HL-60/S4 treated with phorbol 12-myristate 13-acetate at 8.2 ng/mL for 4 days and 3 days (cell line): ENCODE data around the gene ZNF157.

Source experiments
- in situ Hi-C: fragments of 300-500 bp; cut with MboI; formaldehyde crosslinking; loops from 2 replicates; pipeline ENCODE4 v1.15.0; 2022; ENCODE audit warnings: low sequenced_read_pairs

ZNF157 gene

DNA sequence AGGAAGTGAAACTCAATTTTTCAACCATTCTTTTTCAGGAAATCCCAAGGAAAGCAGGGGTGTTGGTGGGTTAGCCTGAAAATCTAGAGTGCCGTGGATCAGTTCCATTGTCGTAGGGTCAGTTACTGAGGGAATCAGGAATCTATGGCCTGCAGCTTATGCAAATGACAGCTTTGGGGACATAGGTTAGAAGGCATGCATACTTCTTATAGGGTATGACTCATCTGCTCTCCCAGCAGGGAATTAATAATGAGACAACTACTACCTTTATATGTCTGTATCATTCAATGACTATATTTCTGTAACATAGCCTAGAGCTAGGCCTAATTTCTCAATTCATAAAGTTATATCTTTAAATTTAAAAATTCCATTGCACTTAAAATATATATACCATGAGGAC is 76.1 kb downstream of the ZNF157 start:
- in situ Hi-C loops: no loop called here

- in situ Hi-C loops: no loop called here
These were observed 76.6 kb downstream of the ZNF157 start for GRCh38 chrX:47446971-47447370.

- in situ Hi-C loops: no loop called here
These were observed 77.2 kb downstream of the ZNF157 start for GRCh38 chrX:47447607-47448006.

DNA sequence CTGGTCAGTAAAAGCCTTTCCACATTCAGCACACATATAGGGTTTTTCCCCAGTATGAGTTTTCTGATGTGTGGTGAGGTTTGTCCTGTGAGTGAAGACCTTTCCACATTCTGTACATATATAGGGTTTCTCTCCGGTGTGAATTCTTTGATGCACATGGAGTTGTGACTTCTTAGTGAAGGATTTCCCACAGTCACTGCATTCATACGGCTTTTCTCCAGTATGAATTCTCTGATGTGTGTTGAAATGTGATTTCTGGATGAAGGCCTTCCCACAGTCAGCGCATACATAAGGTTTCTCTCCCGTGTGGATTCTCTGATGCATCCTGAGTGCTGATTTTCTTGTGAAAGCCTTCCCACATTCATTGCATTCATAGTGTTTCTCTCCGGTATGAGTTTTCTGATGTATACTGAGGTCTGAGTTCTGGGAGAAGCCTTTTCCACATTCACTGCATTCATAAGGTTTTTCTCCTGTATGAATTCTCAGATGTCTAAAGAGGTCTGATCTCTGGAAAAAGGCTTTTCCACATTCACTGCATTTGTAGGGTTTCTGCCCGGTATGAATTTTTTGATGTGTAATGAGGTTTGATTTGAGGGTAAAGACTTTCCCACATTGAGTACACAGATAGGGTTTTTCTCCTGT is 77.9 kb downstream of the ZNF157 start:
- in situ Hi-C loops: no loop called here

DNA sequence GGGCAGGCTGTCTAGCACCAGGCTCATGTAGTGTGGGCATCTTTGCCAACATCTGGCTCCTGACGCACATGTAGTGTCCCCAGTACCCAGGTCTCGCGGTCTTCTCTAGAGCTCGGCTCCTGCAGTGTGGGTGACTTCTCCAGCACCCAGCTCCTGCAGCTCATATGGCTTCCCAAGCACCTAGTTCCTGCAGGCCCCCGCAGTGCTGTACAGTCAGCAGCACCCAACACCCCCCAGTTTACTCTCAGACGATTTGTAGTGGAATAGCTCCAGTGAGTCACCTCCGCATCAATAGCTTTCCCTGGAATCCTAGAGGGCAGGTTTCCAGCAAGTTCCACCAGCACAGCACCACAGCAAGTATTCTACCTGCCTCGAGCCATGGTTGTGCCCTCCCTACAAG is 81.7 kb downstream of the ZNF157 start:
- in situ Hi-C loops: no loop called here

GRCh38 chrX:47456080-47456479 is 85.7 kb downstream of the ZNF157 start:
- in situ Hi-C loops: no loop called here

DNA sequence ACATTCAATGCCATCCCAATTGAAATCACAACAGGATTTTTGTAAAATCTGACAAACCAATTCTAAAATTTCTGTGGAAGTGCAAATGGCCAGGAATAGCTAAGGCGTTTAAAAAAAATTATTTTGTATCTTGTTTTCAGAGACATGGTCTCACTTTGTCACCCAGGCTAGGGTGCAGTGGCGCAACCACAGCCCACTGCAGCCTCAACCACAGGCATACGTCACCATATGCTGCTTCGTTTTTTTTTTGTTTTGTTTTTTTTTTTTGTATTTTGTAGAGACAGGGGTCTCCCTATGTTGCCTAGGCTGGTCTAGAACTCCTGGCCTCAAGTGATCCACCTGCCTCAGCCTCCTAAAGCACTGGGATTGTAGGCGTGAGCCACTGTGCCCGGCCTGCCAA is 88.2 kb downstream of the ZNF157 start:
- in situ Hi-C loops: no loop called here

DNA sequence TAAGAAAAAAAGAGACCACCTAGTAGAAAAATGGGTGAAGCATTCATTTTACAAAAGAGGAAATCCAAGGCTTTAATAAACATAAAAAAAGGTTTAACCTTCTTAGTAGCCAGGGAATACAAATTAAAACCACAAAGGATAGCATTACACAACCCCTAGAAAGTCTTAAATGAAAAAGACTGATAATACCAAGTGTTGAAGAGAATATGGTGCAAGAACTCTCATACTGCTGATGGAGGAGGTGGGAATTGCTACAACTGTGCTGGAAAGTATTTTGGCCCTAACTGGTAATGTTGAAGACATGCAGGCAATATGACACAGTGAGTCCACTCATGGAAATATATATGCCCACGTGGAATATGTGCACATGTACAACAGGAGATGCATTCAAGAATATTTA is 90.2 kb downstream of the ZNF157 start:
- in situ Hi-C loops: no loop called here
